Renal pelvis (tissue), 12 donors: ENCODE results near the gene DNAAF8. TPM values are rescaled to one million over a fixed set of nuclear protein-coding genes. Genes with fewer than 3 reads are reported as not detected.

Experiments
- DNase-seq: peaks from one replicate; pipeline ENCODE4 v3.0.0-alpha.2; 2013
- long read RNA-seq, 16 experiments: transcript quantifications; one replicate each; lab custom pipeline, GENCODE V29; 2026
- polyA plus RNA-seq, 3 donors: library from polyadenylated mRNA; unstranded; fragments of 120-200 nt; gene quantifications; one replicate each; pipeline ENCODE4 v1.2.1, GENCODE V29; 2013; ENCODE audit not compliant: insufficient read length in 3 of 3

Gene DNAAF8
- polyA plus RNA-seq, result 1 to 10 TPM; 2.4 to 3.0 (median 2.6) TPM
- long read RNA-seq, donor 1, result 0 reads
- long read RNA-seq, donor 2, result 0 reads
- long read RNA-seq, donor 3, result 0 reads
- long read RNA-seq, donor 4, result 0 reads
- long read RNA-seq, donor 5, result 0 reads
- long read RNA-seq, donor 6, result 0 reads
- long read RNA-seq, donor 7, result 0 reads
- long read RNA-seq, donor 8, result 0 reads
- long read RNA-seq, donor 9, result 0 reads
- long read RNA-seq, donor 10, partial matches to known transcripts, result 12 of 12 reads
- long read RNA-seq, donor 10, other reads (novel, unspliced or antisense), result 0 of 12 reads
- long read RNA-seq, donor 11, result 0 reads
- long read RNA-seq, donor 12, result 0 reads
- long read RNA-seq, donor 13, result 0 reads
- long read RNA-seq, donor 14, result 0 reads
- long read RNA-seq, donor 15, result 0 reads
- long read RNA-seq, donor 16, result 0 reads

- DNase-seq, result peak; percentile 96
Measured at GRCh38 chr16:4734063-4734729, at the start of gene DNAAF8, which contains the start of gene ANKS3. Gene DNAAF8, plus strand, starts transcription at chr16:4734537. Its CDS starts 1,978 bp downstream, at chr16:4736515. Gene ANKS3, minus strand, starts transcription at chr16:4734271. Its CDS starts 4,122 bp downstream, at chr16:4730149.

GRCh38 chr16:4684763-4685162 is 49.6 kb upstream of the DNAAF8 start:
- no peak for DNase-seq

- DNase-seq, result no peak
Measured at GRCh38 chr16:4685292-4685691, 49.0 kb upstream of the DNAAF8 start.

GRCh38 chr16:4685776-4686496 is 48.4 kb upstream of the DNAAF8 start:
- DNase-seq, result no peak

GRCh38 chr16:4686497-4687210 is 47.7 kb upstream of the DNAAF8 start:
- no peak for DNase-seq

- DNase-seq, result no peak
Measured at GRCh38 chr16:4687416-4687815, 46.9 kb upstream of the DNAAF8 start.

- no peak for DNase-seq
Measured at GRCh38 chr16:4687946-4688673, 46.2 kb upstream of the DNAAF8 start.

- no peak for DNase-seq
Measured at GRCh38 chr16:4688674-4689045, 45.7 kb upstream of the DNAAF8 start.

GRCh38 chr16:4689091-4689671 is 45.2 kb upstream of the DNAAF8 start:
- DNase-seq, result no peak

- no peak for DNase-seq
Measured at GRCh38 chr16:4689864-4690704, 44.3 kb upstream of the DNAAF8 start.

- no peak for DNase-seq
Measured at GRCh38 chr16:4690946-4691665, 43.2 kb upstream of the DNAAF8 start.

- DNase-seq, result no peak
Measured at GRCh38 chr16:4691666-4692412, 42.5 kb upstream of the DNAAF8 start.

GRCh38 chr16:4692460-4693295 is 41.7 kb upstream of the DNAAF8 start:
- DNase-seq, result no peak

GRCh38 chr16:4693296-4693955 is 40.9 kb upstream of the DNAAF8 start, which contains the start of gene NUDT16L1:
Gene NUDT16L1, plus strand, starts transcription at chr16:4693562. Its CDS starts 165 bp downstream, at chr16:4693727.
- DNase-seq, result peak; percentile 97

- DNase-seq, result peak; percentile 80
Measured at GRCh38 chr16:4693956-4694641, 40.2 kb upstream of the DNAAF8 start.
